Nephron progenitor cell (in vitro differentiated cells): ENCODE measurements around the gene UQCR11.

ENCODE experiments used
- DNase-seq: peaks from one replicate; pipeline ENCODE4 v3.0.0; 2021
- H3K27ac Mint-ChIP-seq: 2 replicates; pipeline ENCODE4 v1.8.0; 2021; ENCODE audit warnings: mild to moderate bottlenecking, moderate library complexity, mixed read lengths
- H3K27me3 Mint-ChIP-seq: 2 replicates; pipeline ENCODE4 v1.8.0; 2021; ENCODE audit warnings: mild to moderate bottlenecking, low read depth, mixed read lengths; ENCODE audit not compliant: poor library complexity
- H3K36me3 Mint-ChIP-seq: 2 replicates; pipeline ENCODE4 v1.8.0; 2021; ENCODE audit warnings: low read depth, mixed read lengths
- H3K4me1 Mint-ChIP-seq: 2 replicates; pipeline ENCODE4 v1.8.0; 2021; ENCODE audit warnings: mixed read lengths
- H3K4me3 Mint-ChIP-seq: 2 replicates; pipeline ENCODE4 v1.8.0; 2021; ENCODE audit warnings: mild to moderate bottlenecking, moderate library complexity, mixed read lengths
- H3K9me3 Mint-ChIP-seq: 2 replicates; pipeline ENCODE4 v1.8.0; 2021; ENCODE audit warnings: mild to moderate bottlenecking, moderate library complexity, mixed read lengths
- TF ChIP-seq, protein P1 (sequence below): fragments of 200-600 bp; sonication (generic); IDR thresholded peaks from 2 replicates; pipeline ENCODE4 v1.5.0; 2021; ENCODE audit warnings: antibody characterized with exemption

The UQCR11 gene

GRCh38 chr19:1584500-1585242 is 20.6 kb downstream of the UQCR11 start:
- Mint-ChIP-seq H3K27ac (no peak overlapping the region), H3K4me1 (peaks cover 11% of the 10 kb centered on the region), H3K27me3 (peaks cover 2% of the 10 kb centered on the region), H3K4me3 (no peak overlapping the region), H3K36me3 (peaks cover 75% of the 10 kb centered on the region), H3K9me3 (no peaks in the 10 kb centered on the region)
- TF ChIP-seq, protein P1, sequence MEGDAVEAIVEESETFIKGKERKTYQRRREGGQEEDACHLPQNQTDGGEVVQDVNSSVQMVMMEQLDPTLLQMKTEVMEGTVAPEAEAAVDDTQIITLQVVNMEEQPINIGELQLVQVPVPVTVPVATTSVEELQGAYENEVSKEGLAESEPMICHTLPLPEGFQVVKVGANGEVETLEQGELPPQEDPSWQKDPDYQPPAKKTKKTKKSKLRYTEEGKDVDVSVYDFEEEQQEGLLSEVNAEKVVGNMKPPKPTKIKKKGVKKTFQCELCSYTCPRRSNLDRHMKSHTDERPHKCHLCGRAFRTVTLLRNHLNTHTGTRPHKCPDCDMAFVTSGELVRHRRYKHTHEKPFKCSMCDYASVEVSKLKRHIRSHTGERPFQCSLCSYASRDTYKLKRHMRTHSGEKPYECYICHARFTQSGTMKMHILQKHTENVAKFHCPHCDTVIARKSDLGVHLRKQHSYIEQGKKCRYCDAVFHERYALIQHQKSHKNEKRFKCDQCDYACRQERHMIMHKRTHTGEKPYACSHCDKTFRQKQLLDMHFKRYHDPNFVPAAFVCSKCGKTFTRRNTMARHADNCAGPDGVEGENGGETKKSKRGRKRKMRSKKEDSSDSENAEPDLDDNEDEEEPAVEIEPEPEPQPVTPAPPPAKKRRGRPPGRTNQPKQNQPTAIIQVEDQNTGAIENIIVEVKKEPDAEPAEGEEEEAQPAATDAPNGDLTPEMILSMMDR: no peak
- DNase-seq: no peak

DNA sequence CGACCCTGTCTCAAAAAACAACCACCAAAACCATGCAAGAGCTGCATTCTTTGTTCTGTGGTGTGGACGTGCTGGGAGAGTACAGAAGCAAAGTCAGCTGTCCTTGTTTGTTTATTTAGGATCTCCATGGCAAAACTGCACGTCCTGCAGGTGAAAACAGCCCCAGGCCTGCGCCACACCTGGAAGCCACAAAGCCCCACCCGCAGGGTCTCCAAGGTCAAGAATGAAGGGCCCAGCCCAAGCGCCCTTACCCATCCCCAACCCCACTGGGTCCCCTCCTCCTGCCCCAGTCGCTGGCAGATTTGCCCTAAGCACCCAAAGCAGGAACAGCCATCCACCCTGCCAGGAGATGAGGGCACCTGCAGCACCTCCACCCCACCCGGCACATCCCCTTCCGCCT is 23.1 kb downstream of the UQCR11 start:
- Mint-ChIP-seq H3K27me3 (no peaks in the 10 kb centered on the region), H3K4me3 (no peak overlapping the region), H3K9me3 (no peaks in the 10 kb centered on the region), H3K36me3 (peaks cover 69% of the 10 kb centered on the region), H3K4me1 (no peaks in the 10 kb centered on the region), H3K27ac (no peak overlapping the region)
- no peak for DNase-seq
- TF ChIP-seq, protein P1: no peak

GRCh38 chr19:1580957-1581356 is 24.3 kb downstream of the UQCR11 start:
- TF ChIP-seq, protein P1: no peak
- DNase-seq: no peak
- Mint-ChIP-seq H3K9me3 (no peaks in the 10 kb centered on the region), H3K4me1 (no peaks in the 10 kb centered on the region), H3K27ac (peak overlapping the region; percentile 81), H3K27me3 (no peaks in the 10 kb centered on the region), H3K36me3 (peaks cover 62% of the 10 kb centered on the region), H3K4me3 (no peak overlapping the region)

GRCh38 chr19:1580382-1580781 is 24.9 kb downstream of the UQCR11 start:
- peaks cover 60% of the 10 kb centered on the region for H3K36me3 Mint-ChIP-seq
- TF ChIP-seq, protein P1: no peak
- no peak overlapping the region for H3K4me3 Mint-ChIP-seq
- DNase-seq: no peak
- H3K9me3 Mint-ChIP-seq: no peaks in the 10 kb centered on the region
- H3K4me1 Mint-ChIP-seq: no peaks in the 10 kb centered on the region
- H3K27ac Mint-ChIP-seq: peak overlapping the region; percentile 81
- H3K27me3 Mint-ChIP-seq: peaks cover 3% of the 10 kb centered on the region

DNA sequence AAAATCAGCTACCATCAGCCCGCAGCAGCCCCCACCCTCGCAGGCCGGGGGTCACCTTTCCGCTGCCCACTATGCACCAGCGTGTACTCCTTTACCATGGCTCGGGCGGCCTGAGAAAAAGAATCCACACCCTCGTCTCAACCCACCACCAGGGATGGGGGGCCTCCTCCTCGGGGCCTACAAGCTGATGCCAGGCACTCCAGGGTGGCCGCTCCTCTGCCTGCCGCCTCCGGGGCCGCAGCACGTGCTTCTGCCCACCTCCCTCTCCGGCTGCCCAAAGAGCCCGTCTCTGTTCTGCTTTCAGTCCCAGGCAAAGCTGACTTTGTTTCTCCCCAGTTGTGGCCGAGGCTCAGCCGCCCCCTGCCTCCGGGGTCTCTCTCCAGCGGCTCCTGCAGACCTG is 26.0 kb downstream of the UQCR11 start:
- Mint-ChIP-seq H3K9me3 (no peaks in the 10 kb centered on the region), H3K4me1 (no peaks in the 10 kb centered on the region), H3K27ac (peak overlapping the region; percentile 78), H3K36me3 (peaks cover 48% of the 10 kb centered on the region), H3K4me3 (no peak overlapping the region), H3K27me3 (peaks cover 3% of the 10 kb centered on the region)
- DNase-seq: no peak
- TF ChIP-seq, protein P1: no peak
